Left colon (tissue), 2 donors: ENCODE results near the gene TMC1. TPM values are rescaled to one million over a fixed set of nuclear protein-coding genes. Genes with fewer than 3 reads are reported as not detected.

Source experiments
- ATAC-seq: fragments of 200-7000 bp; cut with Tn5 transposase; one replicate; pipeline ENCODE4 v1.9.1; 2020; ENCODE audit warnings: mild to moderate bottlenecking, moderate library complexity
- DNase-seq, 2 donors: peaks; one replicate each; pipeline ENCODE4 v3.0.0-alpha.2; 2020
- intact Hi-C, 2 donors: fragments of 100-400 bp; cut with DNase I in 1 of 2; cut with micrococcal nuclease in 1 of 2; formaldehyde crosslinking; loops; one replicate each; pipeline versions ENCODE4 v1.11.2 to v1.14.0; 2022; cut with DNase I, micrococcal nuclease
- total RNA-seq, 2 donors: library from RNA; stranded (reverse); fragmentation: NEBNext Ultra II Directional; extraction: Animal tissue kit (Norgen Biotek cat#: 25700); gene quantifications; one replicate each; pipeline ENCODE4 v1.2.1, GENCODE V29; 2021
- donor health status: DM: no; HTN: no; CAD: no.
- donor health status: DM: yes; HTN: yes; CAD: no.

The TMC1 gene
- total RNA-seq, 2 donors from 2014 or later: 0.28 to 0.40 TPM

GRCh38 chr9:72864327-72864726 is 342.9 kb downstream of the TMC1 start:
- no peak for ATAC-seq
- no peak for DNase-seq
- intact Hi-C loops: loop anchor here in 1 of 2 donors (10.0 kb wide), 1 partner anchor 320 kb away; no protein-coding TSS in a partner anchor

- DNase-seq (no peak), ATAC-seq (peak; percentile 40)
- intact Hi-C loops: loop anchor here (5.0 to 10.0 kb wide), 4 partner anchors 86 to 223 kb away; no protein-coding TSS in a partner anchor
Measured at GRCh38 chr9:72871685-72872084, 350.3 kb downstream of the TMC1 start.

GRCh38 chr9:72872718-72873117 is 351.3 kb downstream of the TMC1 start:
- DNase-seq (peak; percentile 18 to 43), ATAC-seq (peak; percentile 97)
- intact Hi-C loops: loop anchor here (5.0 to 10.0 kb wide), 4 partner anchors 85 to 222 kb away; no protein-coding TSS in a partner anchor

GRCh38 chr9:72873456-72873855 is 352.0 kb downstream of the TMC1 start:
- no peak for ATAC-seq
- DNase-seq: no peak
- intact Hi-C loops: loop anchor here (5.0 to 10.0 kb wide), 4 partner anchors 84 to 221 kb away; no protein-coding TSS in a partner anchor

- no peak for DNase-seq
- intact Hi-C loops: loop anchor here (5.0 to 10.0 kb wide), 4 partner anchors 83 to 220 kb away; no protein-coding TSS in a partner anchor
- ATAC-seq: no peak
Measured at GRCh38 chr9:72874344-72874743, 352.9 kb downstream of the TMC1 start.

GRCh38 chr9:72875221-72875620 is 353.8 kb downstream of the TMC1 start:
- no peak for DNase-seq
- ATAC-seq: no peak
- intact Hi-C loops: loop anchor here in 1 of 2 donors (10.0 kb wide), 1 partner anchor 220 kb away; no protein-coding TSS in a partner anchor

- no peak for ATAC-seq
- intact Hi-C loops: no loop called here
- no peak for DNase-seq
Measured at GRCh38 chr9:72880821-72881220, 359.4 kb downstream of the TMC1 start.

- ATAC-seq (peak; percentile 49), DNase-seq (peak; percentile 28 to 31)
Measured at GRCh38 chr9:72882117-72882775, 360.8 kb downstream of the TMC1 start.

GRCh38 chr9:72883875-72884274 is 362.5 kb downstream of the TMC1 start:
- DNase-seq: peak; percentile 41 to 43
- ATAC-seq: peak; percentile 98
- intact Hi-C loops: no loop called here

More at GRCh38 chr9:72882117-72882775, 360.8 kb downstream of the TMC1 start:
- intact Hi-C loops: no loop called here

GRCh38 chr9:72884508-72884907 is 363.1 kb downstream of the TMC1 start:
- ATAC-seq: peak; percentile 14
- intact Hi-C loops: no loop called here
- no peak for DNase-seq

Other genes with a start within 250 kb of the TMC1 start
- gene ZFAND5, start 156.4 kb upstream of the TMC1 start, total RNA-seq: 100 to 1,000 TPM; 105 to 161 TPM